ENCODE measurements around the gene ITPA. TPM values are rescaled to one million over a fixed set of nuclear protein-coding genes. Genes with fewer than 3 reads are reported as not detected.
"Not testable (repeated sequence)": the region's sequence is repeated elsewhere in the genome, so short reads cannot be mapped to it uniquely, and the experiment has no call there.

Gene ITPA
- total RNA-seq, 2 donors from 2014 or later, result 35.2 to 67.6 TPM

DNA sequence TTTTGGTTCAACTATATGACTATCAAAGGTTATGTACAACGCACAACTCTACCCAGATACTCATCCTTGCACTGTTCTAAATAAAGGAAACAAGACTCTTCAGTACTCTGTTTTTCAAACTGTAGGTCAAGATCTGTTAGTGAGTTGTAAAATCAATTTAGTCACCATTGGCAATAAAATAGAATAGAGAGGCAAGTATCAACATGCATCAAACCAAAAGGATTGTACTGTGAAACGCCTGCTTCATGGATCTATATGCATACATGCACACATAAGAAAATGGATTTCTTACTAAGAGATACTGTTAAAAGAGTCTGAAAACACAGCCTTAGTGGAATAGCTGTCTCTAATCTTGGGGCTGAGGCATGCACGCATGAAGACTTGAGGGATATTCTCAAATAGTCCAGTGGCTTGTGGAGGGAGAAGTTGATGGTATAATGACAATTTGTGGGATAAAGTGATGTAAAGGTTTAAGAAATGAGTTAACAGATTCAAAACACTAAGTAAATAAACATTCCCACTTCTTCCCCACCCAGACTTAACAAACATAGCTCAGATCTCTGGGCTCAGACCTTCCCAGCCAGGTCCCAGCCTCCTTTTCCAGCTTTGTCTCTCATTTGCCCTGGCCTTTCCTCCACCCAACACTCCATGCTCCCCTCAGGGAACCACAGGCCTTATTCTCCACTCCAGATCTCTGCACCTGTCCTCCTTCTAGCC lies 25.2 kb upstream of the ITPA start:
- Histone ChIP-seq H3K27ac (no peak overlapping the region), H3K27me3 (no peaks in the 10 kb centered on the region), H3K36me3 (no peaks in the 10 kb centered on the region), H3K9me3 (no peaks in the 10 kb centered on the region), H3K4me3 (no peak overlapping the region), H3K4me1 (no peaks in the 10 kb centered on the region), H3K9ac (ENCODE audit: low read depth in 2 of 2, low read length in 2 of 2) (no peak overlapping the region)
- no peak for TF ChIP-seq CTCF (IDR thresholded peaks at IDR 0.05)
- DNase-seq, result no peak
- intact Hi-C loops (cut with DNase I), result no loop called here

DNA sequence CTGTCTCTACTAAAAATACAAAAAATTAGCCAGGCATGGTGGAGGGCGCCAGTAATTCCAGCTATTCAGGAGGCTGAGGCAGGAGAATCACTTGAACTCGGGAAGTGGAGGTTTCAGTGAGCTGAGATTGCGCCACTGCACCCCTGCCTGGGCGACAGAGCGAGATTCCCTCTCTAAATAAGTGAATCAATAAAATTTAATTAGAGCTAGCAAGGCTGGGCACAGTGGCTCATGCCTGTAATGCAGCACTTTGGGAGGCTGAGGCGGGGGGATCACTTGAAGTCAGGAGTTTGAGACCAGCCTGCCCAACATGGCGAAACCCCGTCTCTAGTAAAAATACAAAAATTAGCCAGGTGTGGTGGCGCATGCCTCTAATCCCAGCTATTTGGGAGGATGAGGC lies 21.4 kb upstream of the ITPA start:
- H3K9me3 ChIP-seq; intact Hi-C loops (cut with DNase I); H3K4me3 ChIP-seq; H3K4me1 ChIP-seq; H3K27me3 ChIP-seq; H3K27ac ChIP-seq; H3K9ac ChIP-seq (ENCODE audit: low read depth in 2 of 2, low read length in 2 of 2); DNase-seq: not testable (repeated sequence)
- peaks cover 13% of the 10 kb centered on the region for H3K36me3 ChIP-seq

- no peak for DNase-seq
- Histone ChIP-seq H3K36me3 (peaks cover 13% of the 10 kb centered on the region), H3K27ac (no peak overlapping the region), H3K9me3 (no peaks in the 10 kb centered on the region), H3K27me3 (no peaks in the 10 kb centered on the region), H3K4me1 (no peaks in the 10 kb centered on the region), H3K4me3 (no peak overlapping the region), H3K9ac (ENCODE audit: low read depth in 2 of 2, low read length in 2 of 2) (no peak overlapping the region)
- intact Hi-C loops (cut with DNase I), result no loop called here
- no peak for TF ChIP-seq CTCF (IDR thresholded peaks at IDR 0.05)
Measured at GRCh38 chr20:3188823-3189413, 20.4 kb upstream of the ITPA start.

DNA sequence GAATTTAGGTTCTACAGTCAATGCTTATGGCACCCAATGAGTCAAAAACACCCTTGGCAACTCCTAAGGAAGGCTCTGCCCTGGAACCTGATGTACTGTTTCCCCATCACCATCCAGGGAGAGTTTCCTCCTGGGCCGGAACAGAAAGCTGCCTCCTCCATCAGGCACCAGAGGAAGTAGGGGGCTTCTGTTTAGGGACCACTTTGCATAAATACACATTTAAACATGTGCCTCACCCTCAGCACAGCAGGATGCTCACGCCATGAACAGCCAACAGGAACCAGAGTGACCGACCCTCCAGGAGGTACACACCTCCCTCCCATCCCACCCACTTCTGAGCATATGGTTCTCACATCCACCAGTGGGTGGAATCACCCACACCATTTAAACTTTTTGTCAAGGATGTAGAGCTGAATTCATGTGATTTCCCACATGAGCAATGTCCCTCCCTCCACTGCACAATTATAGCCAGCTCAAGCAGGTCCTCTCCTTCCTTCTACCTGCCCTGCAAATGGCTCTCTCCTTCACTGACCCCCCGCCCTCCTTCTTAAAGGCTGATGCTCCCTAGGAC lies 19.7 kb upstream of the ITPA start:
- H3K27me3 ChIP-seq, result no peaks in the 10 kb centered on the region
- no peaks in the 10 kb centered on the region for H3K4me1 ChIP-seq
- no peak for TF ChIP-seq CTCF (IDR thresholded peaks at IDR 0.05)
- H3K4me3 ChIP-seq, result no peak overlapping the region
- H3K9ac ChIP-seq (ENCODE audit: low read depth in 2 of 2, low read length in 2 of 2), result no peak overlapping the region
- intact Hi-C loops (cut with DNase I), result no loop called here
- no peak overlapping the region for H3K27ac ChIP-seq
- H3K9me3 ChIP-seq, result no peaks in the 10 kb centered on the region
- no peak for DNase-seq
- H3K36me3 ChIP-seq, result peaks cover 20% of the 10 kb centered on the region

DNA sequence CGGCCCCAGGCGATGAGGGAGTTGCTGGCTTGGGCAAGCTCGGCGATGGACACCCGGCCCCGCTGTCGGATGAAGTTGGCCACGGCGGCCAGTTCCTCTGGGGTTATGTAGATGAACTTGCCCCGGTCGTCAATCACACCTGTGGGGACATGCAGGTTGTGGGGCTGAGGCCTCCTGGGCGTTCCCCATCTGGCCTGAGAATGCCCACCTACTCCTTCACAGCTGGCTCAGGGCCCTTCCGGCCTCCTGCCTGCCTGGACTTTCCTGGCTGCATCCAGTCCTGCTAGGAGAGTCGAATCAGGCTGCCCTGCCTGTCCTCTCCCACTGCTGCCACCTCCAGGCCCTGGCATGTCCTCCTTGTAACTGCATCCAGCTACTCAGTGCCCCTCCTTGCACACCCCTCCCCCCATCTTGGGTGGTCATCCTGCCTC lies 18.6 kb upstream of the ITPA start:
- DNase-seq, result no peak

More for the DNA sequence above, 18.6 kb upstream of the ITPA start:
- no peaks in the 10 kb centered on the region for H3K27me3 ChIP-seq
- H3K4me1 ChIP-seq, result no peaks in the 10 kb centered on the region
- no peak overlapping the region for H3K27ac ChIP-seq
- intact Hi-C loops (cut with DNase I), result no loop called here
- H3K4me3 ChIP-seq, result no peak overlapping the region
- H3K9ac ChIP-seq (ENCODE audit: low read depth in 2 of 2, low read length in 2 of 2), result no peak overlapping the region
- no peaks in the 10 kb centered on the region for H3K9me3 ChIP-seq
- peaks cover 25% of the 10 kb centered on the region for H3K36me3 ChIP-seq
- no peak for TF ChIP-seq CTCF (IDR thresholded peaks at IDR 0.05)

All from colonic mucosa (tissue), 4 donors.